Loucy (cell line): ENCODE measurements around the gene PCDHGA1.

Experiments used
- EZH2phosphoT487 ChIP-seq: fragments of 200-600 bp; IDR thresholded peaks from 2 replicates; pipeline ENCODE4 v1.6.1; 2018; ENCODE audit warnings: antibody characterized with exemption, mild to moderate bottlenecking, moderate library complexity, borderline replicate concordance
- TF ChIP-seq, protein P1 (sequence below): fragments of 200-600 bp; sonication (generic); conservative IDR thresholded peaks from 2 replicates; pipeline ENCODE4 v1.5.1; 2014; ENCODE audit warnings: mild to moderate bottlenecking, antibody characterized with exemption, low read length

DNA sequence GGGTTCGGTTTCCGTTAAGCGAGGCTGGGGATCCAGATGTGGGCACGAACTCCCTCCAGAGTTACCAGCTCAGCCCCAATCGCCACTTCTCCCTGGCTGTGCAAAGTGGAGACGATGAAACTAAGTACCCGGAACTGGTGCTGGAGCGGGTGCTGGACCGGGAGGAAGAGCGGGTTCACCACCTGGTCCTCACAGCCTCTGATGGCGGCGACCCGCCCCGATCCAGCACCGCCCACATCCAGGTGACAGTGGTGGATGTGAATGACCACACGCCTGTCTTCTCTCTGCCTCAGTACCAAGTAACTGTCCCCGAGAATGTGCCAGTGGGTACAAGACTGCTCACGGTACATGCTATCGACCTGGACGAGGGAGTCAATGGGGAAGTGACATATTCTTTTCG lies 53.0 kb downstream of the PCDHGA1 start:
- TF ChIP-seq, protein P1, sequence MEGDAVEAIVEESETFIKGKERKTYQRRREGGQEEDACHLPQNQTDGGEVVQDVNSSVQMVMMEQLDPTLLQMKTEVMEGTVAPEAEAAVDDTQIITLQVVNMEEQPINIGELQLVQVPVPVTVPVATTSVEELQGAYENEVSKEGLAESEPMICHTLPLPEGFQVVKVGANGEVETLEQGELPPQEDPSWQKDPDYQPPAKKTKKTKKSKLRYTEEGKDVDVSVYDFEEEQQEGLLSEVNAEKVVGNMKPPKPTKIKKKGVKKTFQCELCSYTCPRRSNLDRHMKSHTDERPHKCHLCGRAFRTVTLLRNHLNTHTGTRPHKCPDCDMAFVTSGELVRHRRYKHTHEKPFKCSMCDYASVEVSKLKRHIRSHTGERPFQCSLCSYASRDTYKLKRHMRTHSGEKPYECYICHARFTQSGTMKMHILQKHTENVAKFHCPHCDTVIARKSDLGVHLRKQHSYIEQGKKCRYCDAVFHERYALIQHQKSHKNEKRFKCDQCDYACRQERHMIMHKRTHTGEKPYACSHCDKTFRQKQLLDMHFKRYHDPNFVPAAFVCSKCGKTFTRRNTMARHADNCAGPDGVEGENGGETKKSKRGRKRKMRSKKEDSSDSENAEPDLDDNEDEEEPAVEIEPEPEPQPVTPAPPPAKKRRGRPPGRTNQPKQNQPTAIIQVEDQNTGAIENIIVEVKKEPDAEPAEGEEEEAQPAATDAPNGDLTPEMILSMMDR: no peak
- TF ChIP-seq EZH2phosphoT487: no peak
